Activated naive CD4-positive, alpha-beta T cell treated with anti-CD3 and anti-CD28 coated beads, Interleukin-2, amount 50 U/mL, for 72 hours (primary cell): ENCODE data around the gene HTR3A. TPM values are rescaled to one million over a fixed set of nuclear protein-coding genes. Genes with fewer than 3 reads are reported as not detected.

Experiments used
- ATAC-seq, 2 donors: fragments of 150-1000 bp; cut with Tn5 transposase; 2 replicates each; pipeline ENCODE4 v1.10.0; 2021; ENCODE audit warnings: mild to moderate bottlenecking in 2 of 2, moderate library complexity in 2 of 2
- DNase-seq, 2 donors: peaks; one replicate each; pipeline ENCODE4 v3.0.0; 2021 to 2022; ENCODE audit warnings: low spot score in 2 of 2
- H3K27ac Mint-ChIP-seq, 2 donors: one replicate each; pipeline ENCODE4 v1.8.0; 2022; ENCODE audit warnings: mild to moderate bottlenecking in 2 of 2, mixed read lengths in 2 of 2
- H3K36me3 Mint-ChIP-seq, 2 donors: one replicate each; pipeline ENCODE4 v1.8.0; 2022; ENCODE audit warnings: mixed read lengths in 2 of 2
- H3K9me3 Mint-ChIP-seq, 2 donors: one replicate each; pipeline ENCODE4 v1.8.0; 2022; ENCODE audit warnings: mixed read lengths in 2 of 2
- total RNA-seq, 2 donors: library from RNA; stranded (reverse); gene quantifications; one replicate each; pipeline ENCODE4 v1.2.3, GENCODE V29; 2022

HTR3A gene
- total RNA-seq, 2 donors from 2014 or later: not detected

DNA sequence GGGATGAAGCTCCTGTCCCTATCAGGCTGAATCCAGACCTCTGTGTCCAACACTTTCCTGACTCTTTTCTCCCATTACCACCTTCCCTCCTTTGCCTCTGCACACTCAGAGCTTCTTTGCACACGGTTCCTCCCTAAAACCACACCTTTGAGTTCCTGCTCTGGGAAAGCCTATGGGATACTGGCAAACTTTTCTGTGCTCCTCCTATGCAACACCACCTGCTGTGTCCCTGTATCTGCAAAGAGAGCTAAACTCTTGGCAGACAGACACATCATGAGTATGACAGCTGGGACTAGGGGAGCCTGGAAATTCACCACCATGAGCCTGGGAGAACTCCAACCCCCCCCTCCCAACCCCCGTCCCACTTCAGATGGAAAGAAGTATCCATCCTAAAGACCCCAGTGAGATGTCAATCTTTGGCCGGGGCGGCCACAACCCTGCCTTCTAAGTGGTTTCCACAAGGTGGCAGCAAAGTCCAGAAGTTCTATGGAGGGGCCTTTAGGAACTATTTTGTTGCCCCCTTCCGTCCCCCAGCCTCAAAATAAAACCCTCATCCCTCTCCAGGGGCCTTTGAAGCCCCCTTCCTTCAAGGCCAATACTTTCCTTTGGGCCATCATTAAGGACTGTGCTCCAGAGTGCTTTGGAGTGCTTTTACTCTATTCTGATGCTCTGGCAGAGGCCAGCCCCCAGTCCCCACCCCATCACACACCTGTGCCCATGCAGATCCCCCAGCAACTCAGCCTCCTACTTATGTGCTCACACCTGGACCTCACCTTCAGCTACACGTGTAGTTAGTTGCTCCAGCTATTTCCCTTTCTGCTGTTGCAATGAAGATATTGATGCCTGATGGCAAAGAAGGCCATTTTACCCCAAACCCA, 19.4 kb downstream of the HTR3A start:
- DNase-seq: peak in 1 of 2 donors; percentile 41
- H3K36me3 Mint-ChIP-seq: no peaks in the 10 kb centered on the region
- H3K9me3 Mint-ChIP-seq: no peaks in the 10 kb centered on the region
- peak in 1 of 2 donors; percentile 48 for ATAC-seq
- H3K27ac Mint-ChIP-seq: no peak overlapping the region

GRCh38 chr11:113997473-113997872, 22.6 kb downstream of the HTR3A start:
- Mint-ChIP-seq H3K9me3 (no peaks in the 10 kb centered on the region), H3K27ac (peak overlapping the region in 1 of 2 donors; percentile 73)
- ATAC-seq: no peak

DNA sequence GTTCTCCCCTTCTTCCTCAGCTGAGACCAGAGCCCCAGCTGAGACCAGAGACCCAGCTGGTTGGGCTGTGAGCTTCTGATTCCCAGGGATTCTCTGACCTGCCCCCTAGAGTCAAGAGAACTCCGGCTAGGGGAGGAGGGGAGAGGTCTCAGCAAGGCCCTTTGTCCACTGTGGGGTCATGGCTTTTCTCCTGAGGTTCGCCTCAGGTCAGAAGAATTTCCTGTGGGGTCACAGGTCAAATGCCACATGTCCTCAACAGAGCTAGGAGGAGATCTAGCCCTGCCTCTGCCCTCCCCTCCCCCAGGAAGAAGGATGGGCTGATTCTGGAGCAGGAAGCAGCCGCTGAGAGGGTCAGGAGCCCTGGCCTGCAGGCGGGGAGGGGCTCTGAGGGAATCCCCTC, 23.7 kb downstream of the HTR3A start:
- no peak for ATAC-seq
- no peak for DNase-seq
- H3K9me3 Mint-ChIP-seq: no peaks in the 10 kb centered on the region
- H3K36me3 Mint-ChIP-seq: no peaks in the 10 kb centered on the region
- H3K27ac Mint-ChIP-seq: no peak overlapping the region

More at GRCh38 chr11:113997473-113997872, 22.6 kb downstream of the HTR3A start:
- H3K36me3 Mint-ChIP-seq: no peaks in the 10 kb centered on the region
- DNase-seq: no peak

DNA sequence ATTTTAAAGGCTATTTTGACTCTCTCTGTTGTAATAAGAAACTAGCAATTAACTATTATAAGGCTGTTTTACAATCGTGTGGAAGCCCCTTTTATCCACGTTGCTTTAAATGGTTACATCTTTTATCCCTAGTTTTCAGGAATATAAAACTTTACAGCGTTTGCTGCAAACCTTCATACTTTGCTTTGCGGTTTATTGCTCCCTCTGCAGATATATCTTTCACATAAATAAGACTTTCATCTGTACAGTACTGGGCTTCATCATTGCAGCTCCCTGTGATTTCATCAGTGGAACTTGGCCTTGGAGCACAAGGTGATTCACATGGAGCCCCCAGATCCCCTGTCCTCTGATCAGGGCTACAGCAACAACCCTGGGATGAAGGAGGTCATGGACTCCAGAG, 25.6 kb downstream of the HTR3A start:
- DNase-seq: no peak
- no peaks in the 10 kb centered on the region for H3K36me3 Mint-ChIP-seq
- H3K27ac Mint-ChIP-seq: no peak overlapping the region
- H3K9me3 Mint-ChIP-seq: no peaks in the 10 kb centered on the region
- ATAC-seq: no peak

GRCh38 chr11:114001416-114001815, 26.5 kb downstream of the HTR3A start:
- H3K9me3 Mint-ChIP-seq: no peaks in the 10 kb centered on the region

GRCh38 chr11:114008331-114008730, 33.4 kb downstream of the HTR3A start:
- Mint-ChIP-seq H3K36me3 (no peaks in the 10 kb centered on the region), H3K9me3 (no peaks in the 10 kb centered on the region), H3K27ac (no peak overlapping the region)
- ATAC-seq (peak in 1 of 2 donors; percentile 11), DNase-seq (no peak)

More at GRCh38 chr11:114001416-114001815, 26.5 kb downstream of the HTR3A start:
- DNase-seq (no peak), ATAC-seq (no peak)
- no peak overlapping the region for H3K27ac Mint-ChIP-seq
- H3K36me3 Mint-ChIP-seq: no peaks in the 10 kb centered on the region

DNA sequence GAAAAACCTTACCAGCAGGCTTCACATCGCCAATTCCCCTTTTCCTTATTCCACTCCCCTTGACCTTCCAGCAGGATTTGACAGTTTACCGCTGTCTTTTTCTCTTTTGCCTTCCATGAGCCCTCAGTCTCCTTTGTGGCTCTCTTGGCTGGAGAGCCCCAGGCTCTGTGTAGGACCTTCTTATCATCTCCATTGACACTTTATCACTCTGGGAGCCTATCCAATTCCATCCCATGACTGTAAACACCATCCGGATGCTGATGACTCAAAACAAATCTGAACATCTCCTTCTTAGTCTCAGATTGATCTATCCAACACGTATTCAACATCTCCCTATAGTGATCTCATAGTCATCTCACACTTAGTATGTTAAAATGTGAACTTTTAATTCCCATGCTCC, 36.0 kb downstream of the HTR3A start:
- no peak for DNase-seq
- Mint-ChIP-seq H3K27ac (no peak overlapping the region), H3K36me3 (no peaks in the 10 kb centered on the region), H3K9me3 (no peaks in the 10 kb centered on the region)
- ATAC-seq: no peak

DNA sequence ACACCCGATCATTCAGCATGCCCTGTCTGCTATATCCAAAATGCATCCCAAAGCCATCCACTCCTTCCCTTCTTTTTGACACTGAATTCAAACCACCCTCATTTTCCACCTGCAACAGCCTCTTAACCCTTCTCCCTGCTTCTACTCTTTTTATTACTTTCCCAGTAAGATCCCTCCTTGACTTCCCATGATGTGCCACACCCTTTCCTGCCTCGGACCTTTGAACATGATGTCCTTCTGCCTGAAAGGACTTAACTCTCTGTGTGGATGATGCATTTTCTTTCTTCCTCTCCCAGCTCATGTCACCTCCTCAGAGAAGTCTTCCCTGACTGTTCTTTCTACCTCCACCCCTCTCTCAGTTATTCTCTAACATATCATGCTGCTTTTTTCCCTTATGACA, 36.5 kb downstream of the HTR3A start:
- H3K9me3 Mint-ChIP-seq: no peaks in the 10 kb centered on the region
- H3K36me3 Mint-ChIP-seq: no peaks in the 10 kb centered on the region
- no peak overlapping the region for H3K27ac Mint-ChIP-seq
- ATAC-seq (no peak), DNase-seq (no peak)

DNA sequence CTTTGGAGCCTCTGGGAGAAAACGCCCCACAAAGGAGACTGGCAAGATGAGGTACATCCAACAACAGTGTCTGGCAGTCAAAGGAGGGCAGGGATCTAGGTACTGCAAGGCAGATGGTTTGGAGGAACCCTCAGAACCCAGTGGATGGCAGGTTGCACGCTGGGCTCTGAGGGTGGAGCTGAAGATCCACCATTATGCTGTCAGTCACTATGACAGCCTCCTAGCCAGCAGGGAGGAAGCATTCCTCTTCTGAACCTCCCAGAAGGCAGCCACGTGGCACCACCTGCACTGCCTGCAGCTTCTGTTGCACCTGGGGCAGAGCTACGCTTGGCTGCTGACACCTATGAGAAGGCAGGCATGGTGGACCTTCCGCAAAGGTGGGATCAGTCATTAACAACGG, 40.2 kb downstream of the HTR3A start:
- no peak overlapping the region for H3K27ac Mint-ChIP-seq
- no peak for ATAC-seq
- H3K9me3 Mint-ChIP-seq: no peaks in the 10 kb centered on the region
- H3K36me3 Mint-ChIP-seq: no peaks in the 10 kb centered on the region
- no peak for DNase-seq

DNA sequence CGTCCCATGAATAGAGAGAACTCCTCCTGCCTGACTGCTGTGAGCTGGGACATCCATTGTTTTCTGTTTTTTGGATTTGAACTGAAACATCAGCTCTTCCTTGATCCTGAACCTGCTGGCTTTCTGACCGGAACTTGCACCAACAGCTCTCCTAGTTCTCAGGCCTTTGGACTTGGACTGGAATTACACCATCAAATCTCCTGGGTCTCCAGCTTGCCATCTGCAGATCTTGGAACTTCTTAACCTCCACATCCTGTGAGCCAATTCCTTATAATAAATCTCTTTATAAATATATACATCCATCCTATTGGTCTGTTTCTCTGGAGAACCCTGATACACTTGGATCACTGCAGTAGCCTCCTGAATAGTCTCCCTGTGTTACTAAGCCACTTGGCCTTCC, 42.1 kb downstream of the HTR3A start:
- H3K36me3 Mint-ChIP-seq: no peaks in the 10 kb centered on the region
- no peak for DNase-seq
- no peak overlapping the region for H3K27ac Mint-ChIP-seq
- no peaks in the 10 kb centered on the region for H3K9me3 Mint-ChIP-seq
- ATAC-seq: no peak

GRCh38 chr11:114017723-114018122, 42.8 kb downstream of the HTR3A start:
- no peak for ATAC-seq
- no peaks in the 10 kb centered on the region for H3K36me3 Mint-ChIP-seq
- no peak overlapping the region for H3K27ac Mint-ChIP-seq
- no peak for DNase-seq
- no peaks in the 10 kb centered on the region for H3K9me3 Mint-ChIP-seq

- Mint-ChIP-seq H3K27ac (no peak overlapping the region), H3K9me3 (no peaks in the 10 kb centered on the region), H3K36me3 (no peaks in the 10 kb centered on the region)
- ATAC-seq (no peak), DNase-seq (no peak)
Observed at GRCh38 chr11:114019046-114019445, 44.1 kb downstream of the HTR3A start.

DNA sequence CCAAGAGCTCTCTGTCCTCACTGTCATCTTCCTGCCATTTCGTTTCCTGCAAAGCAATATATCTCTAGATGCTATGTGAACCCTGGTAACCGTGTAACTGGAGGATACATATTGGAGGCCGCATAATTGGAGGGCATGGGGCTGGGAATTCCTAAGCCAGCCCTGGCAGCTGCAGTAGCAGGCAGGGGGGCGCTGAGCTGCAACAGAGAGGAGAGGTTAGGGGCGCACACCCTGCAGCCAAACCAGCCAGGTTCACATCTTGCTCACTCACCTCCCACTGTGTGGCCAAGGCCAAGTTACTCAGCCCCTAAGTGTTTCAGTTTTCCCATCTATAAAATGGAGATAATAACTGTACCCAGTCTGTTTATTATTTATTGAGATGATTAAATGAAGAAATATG, 44.7 kb downstream of the HTR3A start:
- Mint-ChIP-seq H3K9me3 (no peaks in the 10 kb centered on the region), H3K27ac (no peak overlapping the region), H3K36me3 (no peaks in the 10 kb centered on the region)
- DNase-seq: no peak
- no peak for ATAC-seq

GRCh38 chr11:114025329-114025907, 50.5 kb downstream of the HTR3A start:
- ATAC-seq (no peak), DNase-seq (no peak)
- no peak overlapping the region for H3K27ac Mint-ChIP-seq
- no peaks in the 10 kb centered on the region for H3K36me3 Mint-ChIP-seq
- no peaks in the 10 kb centered on the region for H3K9me3 Mint-ChIP-seq

DNA sequence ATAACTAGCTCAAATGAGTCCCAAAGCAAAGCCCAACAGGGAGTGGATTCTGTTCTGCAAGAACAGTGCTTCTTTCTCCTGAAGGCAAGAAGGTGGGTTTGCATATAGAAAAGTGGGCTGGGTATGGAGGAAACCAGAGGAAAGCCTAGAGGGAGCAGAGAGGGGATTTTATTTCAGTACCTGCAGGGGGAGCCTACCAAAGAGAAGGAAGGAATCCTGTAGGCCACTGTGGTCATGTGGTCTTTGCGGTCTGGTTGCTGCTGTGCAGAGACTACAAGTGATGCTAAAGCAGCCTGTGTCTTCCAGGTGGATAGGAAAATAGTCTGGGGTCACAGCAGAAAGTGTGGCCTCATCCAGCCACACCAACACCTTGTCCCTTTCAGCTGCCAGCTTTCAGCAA, 51.4 kb downstream of the HTR3A start:
- ATAC-seq (peak in 1 of 2 donors; percentile 44), DNase-seq (no peak)
- no peaks in the 10 kb centered on the region for H3K36me3 Mint-ChIP-seq
- no peak overlapping the region for H3K27ac Mint-ChIP-seq
- H3K9me3 Mint-ChIP-seq: no peaks in the 10 kb centered on the region

- H3K36me3 Mint-ChIP-seq: no peaks in the 10 kb centered on the region
- H3K9me3 Mint-ChIP-seq: no peaks in the 10 kb centered on the region
- H3K27ac Mint-ChIP-seq: no peak overlapping the region
- DNase-seq (no peak), ATAC-seq (no peak)
Observed at GRCh38 chr11:114027391-114027790, 52.5 kb downstream of the HTR3A start.

DNA sequence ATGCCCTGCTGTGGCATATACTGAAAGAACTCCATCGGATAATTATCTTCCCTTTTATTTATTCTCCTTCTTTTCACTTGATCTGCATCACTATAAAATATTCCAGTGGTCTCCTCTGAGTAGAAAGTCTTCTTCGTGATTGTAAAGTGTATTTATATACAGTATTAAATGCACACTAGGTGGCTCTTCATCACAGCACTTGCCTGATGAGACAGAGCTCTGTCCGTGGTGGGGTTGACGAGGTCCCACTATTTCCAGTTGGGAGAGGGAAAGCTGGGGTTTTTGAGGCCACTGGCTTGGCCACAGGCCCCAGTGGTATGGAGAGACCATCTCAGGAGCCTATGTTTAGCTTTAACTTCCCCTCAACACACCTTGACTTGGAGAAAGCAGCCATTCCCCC, 53.0 kb downstream of the HTR3A start:
- no peak for ATAC-seq
- H3K9me3 Mint-ChIP-seq: no peaks in the 10 kb centered on the region
- no peaks in the 10 kb centered on the region for H3K36me3 Mint-ChIP-seq

More for the DNA sequence above, 53.0 kb downstream of the HTR3A start:
- DNase-seq: no peak
- H3K27ac Mint-ChIP-seq: no peak overlapping the region
